CD8-positive, alpha-beta memory T cell (primary cell): Measurements from ENCODE around the gene MMP24. TPM values are rescaled to one million over a fixed set of nuclear protein-coding genes. Genes with fewer than 3 reads are reported as not detected.
"Not testable (repeated sequence)": the region's sequence is repeated elsewhere in the genome, so short reads cannot be mapped to it uniquely, and the experiment has no call there.

Experiments
- CTCF ChIA-PET: fragments of 350-600 bp; sonication (Branson Sonifier 250); formaldehyde crosslinking; loops from one replicate; lab custom pipeline; 2021; ENCODE audit warnings: antibody characterized with exemption; lab: Charles Lee
- POLR2A ChIA-PET: fragments of 350-600 bp; sonication (Branson Sonifier 250); formaldehyde crosslinking; loops from one replicate; lab custom pipeline; 2021; ENCODE audit warnings: antibody characterized with exemption; lab: Charles Lee
- DNase-seq, 5 donors: peaks; one replicate each; pipeline versions ENCODE4 v3.0.0 to v3.0.0-alpha.2; 2020 to 2022; ENCODE audit warnings: mixed read lengths in 1 of 5
- H3K27ac ChIP-seq: one replicate; pipeline ENCODE4 v1.7.0; 2013; ENCODE audit warnings: low read depth, mild to moderate bottlenecking, low read length, moderate library complexity
- H3K27me3 ChIP-seq: 2 replicates; pipeline ENCODE4 v1.7.0; 2013; ENCODE audit warnings: low read length, mild to moderate bottlenecking; ENCODE audit not compliant: insufficient read depth, poor library complexity, severe bottlenecking
- H3K36me3 ChIP-seq: 2 replicates; pipeline ENCODE4 v1.7.0; 2013; ENCODE audit warnings: mild to moderate bottlenecking, low read length, moderate library complexity; ENCODE audit not compliant: insufficient read depth
- H3K4me1 ChIP-seq: 2 replicates; pipeline ENCODE4 v1.7.0; 2013; ENCODE audit warnings: mild to moderate bottlenecking, low read length, moderate library complexity; ENCODE audit not compliant: insufficient read depth
- H3K4me3 ChIP-seq: 2 replicates; pipeline ENCODE4 v1.7.0; 2013; ENCODE audit warnings: mild to moderate bottlenecking, low read length
- H3K9me3 ChIP-seq: 2 replicates; pipeline ENCODE4 v1.7.0; 2013; ENCODE audit warnings: mild to moderate bottlenecking, low read length
- H3K27ac Mint-ChIP-seq, 8 donors: one replicate each; pipeline ENCODE4 v1.8.0; 2020 to 2021; ENCODE audit warnings: mixed read lengths in 8 of 8, mild to moderate bottlenecking in 6 of 8, inconsistent platforms in 3 of 8, moderate library complexity in 3 of 8
- H3K27me3 Mint-ChIP-seq, 2 donors: one replicate each; pipeline ENCODE4 v1.8.0; 2020 to 2021; ENCODE audit warnings: mixed read lengths in 2 of 2, mild to moderate bottlenecking in 1 of 2, moderate library complexity in 1 of 2
- H3K36me3 Mint-ChIP-seq, 3 donors: one replicate each; pipeline ENCODE4 v1.8.0; 2020 to 2021; ENCODE audit warnings: mixed read lengths in 3 of 3, inconsistent platforms in 1 of 3, mild to moderate bottlenecking in 1 of 3
- H3K4me1 Mint-ChIP-seq, 3 donors: one replicate each; pipeline ENCODE4 v1.8.0; 2020 to 2021; ENCODE audit warnings: mixed read lengths in 3 of 3, inconsistent platforms in 1 of 3, mild to moderate bottlenecking in 1 of 3
- H3K4me3 Mint-ChIP-seq, 7 donors: one replicate each; pipeline ENCODE4 v1.8.0; 2020 to 2021; ENCODE audit warnings: mixed read lengths in 7 of 7, mild to moderate bottlenecking in 6 of 7, moderate library complexity in 4 of 7, inconsistent platforms in 2 of 7
- H3K9me3 Mint-ChIP-seq, 5 donors: one replicate each; pipeline ENCODE4 v1.8.0; 2020 to 2022; ENCODE audit warnings: mixed read lengths in 5 of 5, mild to moderate bottlenecking in 3 of 5, moderate library complexity in 2 of 5, inconsistent platforms in 1 of 5
- polyA plus RNA-seq: library from polyadenylated mRNA; unstranded; fragments of 300-500 nt; fragmentation: Illumina TruSeq; gene quantifications from one replicate; pipeline ENCODE4 v1.2.3, GENCODE V29; 2021
- total RNA-seq, 2 experiments: library from RNA; stranded (reverse); gene quantifications; one replicate each; pipeline ENCODE4 v1.2.3, GENCODE V29; 2021

MMP24 gene
- total and polyA plus RNA-seq, 3 experiments from 2014 or later = 0.07 to 0.18 TPM; not detected in 1

DNA sequence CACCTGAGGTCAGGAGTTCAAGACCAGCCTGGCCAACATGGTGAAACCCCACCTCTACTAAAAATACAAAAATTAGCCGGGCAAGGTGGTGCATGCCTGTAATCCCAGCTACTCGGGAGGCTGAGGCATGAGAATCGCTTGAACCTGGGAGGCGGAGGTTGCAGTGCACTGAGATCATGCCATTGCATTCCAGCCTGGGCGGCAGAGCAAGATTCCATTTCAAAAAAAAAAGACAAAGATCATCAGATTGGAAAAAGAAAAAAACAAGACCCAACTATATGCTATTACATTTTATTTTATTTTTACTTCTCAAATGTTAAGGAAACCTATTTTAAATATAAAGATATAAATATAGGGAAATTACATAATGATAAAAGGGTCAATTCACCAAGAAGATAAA, 25.0 kb upstream of the MMP24 start:
- H3K4me1 Mint-ChIP-seq = not testable (repeated sequence)

DNA sequence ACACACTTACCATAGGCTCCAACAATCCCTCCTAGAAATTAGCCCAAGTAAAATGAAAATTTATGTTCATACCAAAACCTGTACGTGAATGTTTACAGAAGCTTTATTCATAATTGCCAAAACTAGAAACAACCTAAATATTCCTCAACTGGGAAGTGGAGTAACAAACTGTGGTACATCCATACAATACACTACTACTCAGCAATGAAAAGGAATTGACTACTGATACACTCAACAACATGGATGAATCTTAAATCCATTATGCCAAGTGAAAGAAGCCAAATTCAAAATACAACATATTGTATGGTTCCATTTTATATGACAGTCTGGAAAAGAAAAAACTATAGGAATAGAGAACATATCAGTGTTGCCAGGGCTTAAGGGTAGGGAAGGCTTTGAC, 19.7 kb upstream of the MMP24 start:
- Histone ChIP-seq H3K4me3 (no peak overlapping the region), H3K36me3 (no peaks in the 10 kb centered on the region), H3K4me1 (no peaks in the 10 kb centered on the region), H3K27me3 (no peaks in the 10 kb centered on the region), H3K9me3 (no peaks in the 10 kb centered on the region), H3K27ac (no peak overlapping the region)
- Mint-ChIP-seq H3K9me3 (no peaks in the 10 kb centered on the region), H3K27me3 (no peaks in the 10 kb centered on the region), H3K27ac (no peak overlapping the region), H3K4me1 (no peaks in the 10 kb centered on the region), H3K4me3 (no peak overlapping the region), H3K36me3 (peaks cover 0 to 11% (median 2%) of the 10 kb centered on the region in 3 donors)
- CTCF ChIA-PET = interaction anchor here (3.7 to 6.2 kb wide), 2 partner anchors 60 to 112 kb away, joined by 28 to 72 read pairs; partner anchors contain the start of gene EDEM2
- DNase-seq = no peak
- POLR2A ChIA-PET = no interaction called here

More for the DNA sequence above, 25.0 kb upstream of the MMP24 start:
- H3K36me3 ChIP-seq, DNase-seq, H3K27me3 Mint-ChIP-seq, H3K27me3 ChIP-seq, H3K9me3 ChIP-seq, H3K27ac ChIP-seq, CTCF ChIA-PET, POLR2A ChIA-PET, H3K4me3 Mint-ChIP-seq, H3K27ac Mint-ChIP-seq, H3K4me1 ChIP-seq, H3K4me3 ChIP-seq: not testable (repeated sequence)
- Mint-ChIP-seq H3K36me3 (peaks cover 2 to 27% (median 19%) of the 10 kb centered on the region in 3 donors), H3K9me3 (peaks cover under 1 to 11% (median 7%) of the 10 kb centered on the region in 5 donors)

DNA sequence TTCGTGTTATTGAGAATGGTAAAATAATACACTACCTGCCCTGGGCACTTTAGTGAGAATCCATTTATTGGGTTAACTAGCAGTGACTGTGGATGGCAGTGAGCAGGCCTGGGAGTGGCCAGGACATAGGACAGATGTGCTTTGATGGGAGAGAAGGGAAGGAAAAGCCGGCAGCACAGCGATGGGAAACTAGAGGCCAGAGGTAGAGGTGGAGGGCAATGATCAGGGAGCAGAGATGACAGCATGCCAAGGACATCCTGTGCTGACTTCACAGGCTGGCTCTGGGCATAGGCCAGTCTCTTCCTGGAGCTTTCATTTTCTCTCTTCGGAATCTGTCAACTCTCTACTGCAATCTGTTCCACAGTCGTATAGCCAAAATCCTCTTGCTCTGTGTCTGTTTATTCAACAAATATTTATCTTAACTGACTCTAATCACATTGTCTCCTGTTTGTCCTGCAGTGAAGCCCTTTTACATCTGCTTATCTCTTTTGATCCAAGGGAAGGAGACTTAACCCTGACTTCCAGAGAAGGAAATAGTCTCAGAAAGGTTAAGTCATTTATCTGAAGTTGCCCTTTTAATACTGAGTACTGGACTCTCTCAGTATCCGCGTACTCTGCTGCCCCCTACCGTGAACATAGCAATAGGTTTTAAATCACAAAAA, 18.4 kb upstream of the MMP24 start:
- H3K9me3 Mint-ChIP-seq = no peaks in the 10 kb centered on the region
- no peaks in the 10 kb centered on the region for H3K4me1 Mint-ChIP-seq
- no peaks in the 10 kb centered on the region for H3K27me3 Mint-ChIP-seq
- no peak overlapping the region for H3K27ac Mint-ChIP-seq
- no peaks in the 10 kb centered on the region for H3K27me3 ChIP-seq
- ChIA-PET CTCF (interaction anchor here (0.9 to 6.2 kb wide), 10 partner anchors 19 to 152 kb away, joined by 3 to 72 read pairs (median 4); partner anchors contain the start of gene EDEM2), POLR2A (no interaction called here)
- H3K27ac ChIP-seq = no peak overlapping the region
- H3K4me1 ChIP-seq = no peaks in the 10 kb centered on the region
- H3K4me3 ChIP-seq = no peak overlapping the region
- no peaks in the 10 kb centered on the region for H3K36me3 ChIP-seq
- no peak overlapping the region for H3K4me3 Mint-ChIP-seq
- H3K36me3 Mint-ChIP-seq = peaks cover 0 to 16% (median 5%) of the 10 kb centered on the region in 3 donors
- no peaks in the 10 kb centered on the region for H3K9me3 ChIP-seq
- peak; percentile 62 to 83 (median 69) for DNase-seq

DNA sequence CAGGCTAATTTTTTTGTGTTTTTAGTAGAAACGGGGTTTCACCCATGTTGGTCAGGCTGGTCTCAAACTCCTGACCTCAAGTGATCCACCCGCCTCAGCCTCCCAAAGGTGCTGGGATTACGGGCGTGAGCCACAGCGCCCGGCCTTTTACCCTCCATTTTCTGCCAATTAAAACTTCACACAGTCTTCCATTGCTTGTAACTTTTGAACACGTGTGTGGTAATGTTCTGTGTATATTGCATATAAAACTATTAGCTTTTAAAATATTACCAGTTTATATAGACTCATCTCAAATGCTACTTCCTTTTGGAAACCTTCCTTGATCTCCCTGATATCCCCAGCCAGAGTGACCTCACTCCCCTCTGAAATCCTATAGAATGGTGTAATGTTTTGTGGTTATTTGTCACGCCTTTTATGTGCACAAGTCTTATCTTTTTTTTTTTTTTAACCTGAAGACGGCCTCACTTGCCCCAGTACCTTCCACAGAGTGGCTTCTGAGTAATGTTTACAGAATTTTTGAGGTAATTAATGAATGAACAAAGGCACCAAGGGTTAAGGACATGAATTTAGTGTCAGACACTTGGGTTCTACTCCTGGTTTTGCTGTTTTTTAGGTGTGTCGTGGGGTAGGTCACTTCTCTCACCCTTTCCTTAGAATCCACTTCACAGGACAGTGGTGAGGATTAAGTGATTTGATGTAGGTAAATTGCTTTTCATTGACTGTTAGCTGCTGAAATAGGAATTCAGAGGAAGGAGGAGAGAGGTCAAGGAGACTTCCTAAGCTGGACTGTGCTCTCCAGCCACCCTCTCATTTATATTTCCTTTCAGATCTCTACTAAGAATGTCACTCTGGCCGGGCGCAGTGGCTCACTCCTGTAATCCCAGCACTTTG, 11.2 kb upstream of the MMP24 start:
- H3K36me3 Mint-ChIP-seq = peaks cover 0 to 37% (median 18%) of the 10 kb centered on the region in 3 donors
- H3K27me3 Mint-ChIP-seq = peaks cover 0 to 2% of the 10 kb centered on the region in 2 donors
- peak overlapping the region in 1 of 8 donors; percentile 20 for H3K27ac Mint-ChIP-seq
- Histone ChIP-seq H3K27me3 (no peaks in the 10 kb centered on the region), H3K4me3 (no peak overlapping the region), H3K27ac (no peak overlapping the region), H3K9me3 (no peaks in the 10 kb centered on the region), H3K36me3 (no peaks in the 10 kb centered on the region), H3K4me1 (no peaks in the 10 kb centered on the region)
- ChIA-PET CTCF (interaction anchor here (2.0 kb wide), 1 partner anchor 70 kb away, joined by 4 read pairs; no protein-coding TSS in a partner anchor), POLR2A (no interaction called here)
- H3K9me3 Mint-ChIP-seq = no peaks in the 10 kb centered on the region
- no peak for DNase-seq
- no peak overlapping the region for H3K4me3 Mint-ChIP-seq
- H3K4me1 Mint-ChIP-seq = no peaks in the 10 kb centered on the region

DNA sequence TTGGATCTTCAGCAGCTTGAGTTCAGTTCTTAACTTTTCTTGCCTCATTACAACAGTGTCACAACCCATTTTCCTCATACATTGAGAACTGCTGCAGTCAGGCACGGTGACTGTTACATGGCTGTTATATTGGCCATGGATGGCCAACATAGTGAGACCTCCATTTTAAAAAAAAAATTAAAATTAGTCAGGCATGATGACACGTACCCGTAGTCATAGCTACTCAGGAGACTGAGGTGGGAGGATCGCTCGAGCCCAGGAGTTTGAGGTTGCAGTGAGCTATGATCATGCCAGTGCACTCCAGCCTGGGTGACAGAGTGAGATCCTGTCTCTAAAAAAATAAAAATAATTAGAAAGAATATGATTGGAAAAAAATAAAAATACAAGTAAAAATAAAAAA, 9.9 kb upstream of the MMP24 start:
- no peak overlapping the region for H3K4me3 ChIP-seq
- no peaks in the 10 kb centered on the region for H3K9me3 ChIP-seq
- DNase-seq = no peak
- CTCF ChIA-PET = interaction anchor here (2.0 kb wide), 1 partner anchor 72 kb away, joined by 4 read pairs; no protein-coding TSS in a partner anchor
- H3K36me3 ChIP-seq = no peaks in the 10 kb centered on the region
- H3K27ac ChIP-seq = no peak overlapping the region
- Mint-ChIP-seq H3K4me3 (no peak overlapping the region), H3K4me1 (no peaks in the 10 kb centered on the region), H3K36me3 (peaks cover 0 to 34% (median 20%) of the 10 kb centered on the region in 3 donors), H3K27me3 (peaks cover 0 to 3% of the 10 kb centered on the region in 2 donors), H3K9me3 (no peaks in the 10 kb centered on the region), H3K27ac (no peak overlapping the region)
- no peaks in the 10 kb centered on the region for H3K27me3 ChIP-seq
- POLR2A ChIA-PET = no interaction called here
- no peaks in the 10 kb centered on the region for H3K4me1 ChIP-seq

DNA sequence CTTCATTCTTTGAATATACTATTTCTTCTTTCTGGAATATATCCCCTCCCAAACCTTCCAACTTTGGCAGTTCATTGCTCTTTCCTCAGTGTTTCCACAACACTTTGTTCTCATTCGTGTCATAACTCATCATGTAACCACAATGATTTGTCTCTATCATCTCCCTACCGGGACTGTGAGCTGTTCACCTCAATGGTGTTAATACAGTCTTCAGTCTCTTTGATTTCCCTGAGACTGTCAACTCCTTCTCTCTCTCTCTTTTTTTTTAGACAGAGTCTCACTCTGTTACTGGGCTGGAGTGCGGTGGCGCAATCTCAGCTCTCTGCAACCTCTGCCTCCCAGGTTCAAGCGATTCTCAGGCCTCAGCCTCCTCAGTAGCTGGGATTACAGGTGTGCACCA, 2.5 kb upstream of the MMP24 start:
- Histone ChIP-seq H3K27me3 (peaks cover 15% of the 10 kb centered on the region), H3K27ac (no peak overlapping the region), H3K4me1 (no peaks in the 10 kb centered on the region), H3K9me3 (no peaks in the 10 kb centered on the region), H3K36me3 (no peaks in the 10 kb centered on the region), H3K4me3 (no peak overlapping the region)
- no peak overlapping the region for H3K4me3 Mint-ChIP-seq
- no peak for DNase-seq
- ChIA-PET CTCF (no interaction called here), POLR2A (interaction anchor here (0.5 kb wide), 1 partner anchor 25 kb away, joined by 3 read pairs; no protein-coding TSS in a partner anchor)
- H3K4me1 Mint-ChIP-seq = peaks cover 11 to 17% (median 15%) of the 10 kb centered on the region in 3 donors
- H3K9me3 Mint-ChIP-seq = peaks cover 0 to 5% (median 0%) of the 10 kb centered on the region in 5 donors
- no peak overlapping the region for H3K27ac Mint-ChIP-seq
- H3K27me3 Mint-ChIP-seq = peaks cover 23 to 30% of the 10 kb centered on the region in 2 donors
- peaks cover 3 to 18% (median 13%) of the 10 kb centered on the region in 3 donors for H3K36me3 Mint-ChIP-seq

DNA sequence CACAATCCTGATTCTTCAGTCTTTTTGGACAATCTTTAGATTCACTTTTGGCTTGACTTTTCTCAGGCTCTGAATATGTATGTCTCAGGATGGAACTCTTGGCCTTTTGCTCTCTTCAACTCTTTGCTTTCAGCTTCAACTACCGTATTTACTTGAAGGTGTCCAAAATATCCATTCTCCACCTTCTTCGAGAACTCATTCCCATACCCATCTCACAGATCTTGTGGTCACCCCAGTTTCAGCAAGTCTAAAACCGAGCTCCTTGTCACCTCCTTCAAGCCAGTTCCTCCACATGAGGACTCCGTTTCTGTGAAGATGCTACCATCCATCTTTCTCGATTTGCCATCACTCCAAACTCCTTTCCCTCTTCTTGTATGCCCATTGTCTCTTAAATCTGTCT, 2.0 kb upstream of the MMP24 start:
- CTCF ChIA-PET = no interaction called here
- H3K9me3 ChIP-seq = no peaks in the 10 kb centered on the region
- Mint-ChIP-seq H3K4me3 (no peak overlapping the region), H3K36me3 (peaks cover 3 to 19% (median 11%) of the 10 kb centered on the region in 3 donors), H3K9me3 (peaks cover 0 to 5% (median 0%) of the 10 kb centered on the region in 5 donors), H3K27ac (no peak overlapping the region), H3K4me1 (peaks cover 11 to 17% (median 15%) of the 10 kb centered on the region in 3 donors), H3K27me3 (peaks cover 27 to 36% of the 10 kb centered on the region in 2 donors)
- peaks cover 15% of the 10 kb centered on the region for H3K27me3 ChIP-seq
- no peak overlapping the region for H3K27ac ChIP-seq
- POLR2A ChIA-PET = no interaction called here
- no peaks in the 10 kb centered on the region for H3K36me3 ChIP-seq
- H3K4me1 ChIP-seq = no peaks in the 10 kb centered on the region
- no peak overlapping the region for H3K4me3 ChIP-seq
- no peak for DNase-seq
